Neural progenitor cell (in vitro differentiated cells): Measurements from ENCODE around the gene GFI1. TPM values are rescaled to one million over a fixed set of nuclear protein-coding genes. Genes with fewer than 3 reads are reported as not detected.

Source experiments
- DNase-seq: peaks from one replicate; pipeline ENCODE4 v3.0.0-alpha.2; 2016; ENCODE audit warnings: low spot score
- H2AFZ ChIP-seq: fragments of 200-600 bp; sonication (generic); replicated peaks from 2 replicates; pipeline ENCODE4 v1.6.1; 2016; ENCODE audit warnings: antibody characterized with exemption
- H3F3A ChIP-seq: fragments of 200-600 bp; sonication (generic); 2 replicates; pipeline ENCODE4 v1.6.1; 2016; ENCODE audit warnings: antibody characterized with exemption, low read depth
- H3K27ac ChIP-seq: fragments of 200-600 bp; sonication (generic); 2 replicates; pipeline ENCODE4 v1.5.1; 2016; ENCODE audit warnings: mild to moderate bottlenecking
- H3K27me3 ChIP-seq: fragments of 200-600 bp; sonication (generic); 2 replicates; pipeline ENCODE4 v1.6.1; 2016; ENCODE audit warnings: mild to moderate bottlenecking, moderate library complexity
- H3K36me3 ChIP-seq: fragments of 200-600 bp; sonication (generic); 2 replicates; pipeline ENCODE4 v1.5.1; 2016
- H3K4me1 ChIP-seq: fragments of 200-600 bp; sonication (generic); 2 replicates; pipeline ENCODE4 v1.6.1; 2016; ENCODE audit warnings: mixed run types
- H3K4me2 ChIP-seq: fragments of 200-600 bp; sonication (generic); 2 replicates; pipeline ENCODE4 v1.6.1; 2016
- H3K4me3 ChIP-seq: fragments of 200-600 bp; sonication (generic); 2 replicates; pipeline ENCODE4 v1.5.1; 2016
- H3K79me2 ChIP-seq: fragments of 200-600 bp; sonication (generic); 2 replicates; pipeline ENCODE4 v1.6.1; 2016; ENCODE audit warnings: low read depth
- H3K9ac ChIP-seq: fragments of 200-600 bp; sonication (generic); 2 replicates; pipeline ENCODE4 v1.6.1; 2016
- H3K9me3 ChIP-seq: fragments of 200-600 bp; sonication (generic); 2 replicates; pipeline ENCODE4 v1.5.1; 2016; ENCODE audit warnings: low read depth
- H4K20me1 ChIP-seq: fragments of 200-600 bp; sonication (generic); 2 replicates; pipeline ENCODE4 v1.6.1; 2016; ENCODE audit warnings: low read depth
- H3K27ac Mint-ChIP-seq: 3 replicates; pipeline ENCODE4 v1.8.0; 2021; ENCODE audit warnings: mixed read lengths
- H3K27me3 Mint-ChIP-seq: 2 replicates; pipeline ENCODE4 v1.8.0; 2022; ENCODE audit warnings: low read depth, mild to moderate bottlenecking, inconsistent platforms, moderate library complexity, mixed read lengths; ENCODE audit not compliant: insufficient read depth
- H3K36me3 Mint-ChIP-seq: 3 replicates; pipeline ENCODE4 v1.8.0; 2021; ENCODE audit warnings: mixed read lengths
- H3K4me1 Mint-ChIP-seq: 3 replicates; pipeline ENCODE4 v1.8.0; 2021; ENCODE audit warnings: mixed read lengths
- H3K4me3 Mint-ChIP-seq: 3 replicates; pipeline ENCODE4 v1.8.0; 2021; ENCODE audit warnings: mild to moderate bottlenecking, moderate library complexity, mixed read lengths
- H3K9me3 Mint-ChIP-seq: 3 replicates; pipeline ENCODE4 v1.8.0; 2020; ENCODE audit warnings: mixed read lengths
- CTCF ChIP-seq: fragments of 200-600 bp; sonication (generic); IDR thresholded peaks from 2 replicates; pipeline ENCODE4 v1.5.1; 2017; ENCODE audit warnings: antibody characterized with exemption, mild to moderate bottlenecking
- EZH2 ChIP-seq: fragments of 200-600 bp; sonication (generic); IDR thresholded peaks from 2 replicates; pipeline ENCODE4 v1.6.1; 2017; ENCODE audit warnings: antibody characterized with exemption, mild to moderate bottlenecking, moderate library complexity
- EZH2phosphoT487 ChIP-seq: fragments of 200-600 bp; sonication (generic); IDR thresholded peaks from 2 replicates; pipeline ENCODE4 v1.6.1; 2017; ENCODE audit warnings: antibody characterized with exemption
- total RNA-seq: library from RNA; depleted of rRNA; stranded (reverse); fragments of >200 nt; gene quantifications from 2 replicates; pipeline ENCODE4 v1.2.3, GENCODE V29; 2015; ENCODE audit warnings: low replicate concordance

Gene GFI1
- total RNA-seq, 1 donor from 2014 or later, result not detected

GRCh38 chr1:92519043-92519442 is 32.3 kb upstream of the GFI1 start:
- no peak overlapping the region for H3K4me3 Mint-ChIP-seq
- no peak overlapping the region for H2AFZ ChIP-seq
- no peaks in the 10 kb centered on the region for H3K36me3 ChIP-seq
- H3K9me3 Mint-ChIP-seq, result no peaks in the 10 kb centered on the region
- no peak overlapping the region for H3K27ac Mint-ChIP-seq
- no peaks in the 10 kb centered on the region for H3K27me3 Mint-ChIP-seq
- H4K20me1 ChIP-seq, result no peaks in the 10 kb centered on the region
- H3K4me1 ChIP-seq, result no peaks in the 10 kb centered on the region
- no peak for DNase-seq
- no peak overlapping the region for H3K27ac ChIP-seq
- H3K79me2 ChIP-seq, result no peaks in the 10 kb centered on the region
- no peak overlapping the region for H3K4me3 ChIP-seq
- no peaks in the 10 kb centered on the region for H3F3A ChIP-seq
- no peaks in the 10 kb centered on the region for H3K27me3 ChIP-seq
- no peak overlapping the region for H3K9ac ChIP-seq
- TF ChIP-seq EZH2 (no peak), CTCF (no peak), EZH2phosphoT487 (no peak)
- no peaks in the 10 kb centered on the region for H3K4me1 Mint-ChIP-seq
- no peak overlapping the region for H3K4me2 ChIP-seq
- no peaks in the 10 kb centered on the region for H3K9me3 ChIP-seq
- peaks cover 2% of the 10 kb centered on the region for H3K36me3 Mint-ChIP-seq

GRCh38 chr1:92516574-92516973 is 29.8 kb upstream of the GFI1 start:
- Histone ChIP-seq H3K27ac (no peak overlapping the region), H3K9me3 (no peaks in the 10 kb centered on the region), H3K4me3 (no peak overlapping the region), H4K20me1 (no peaks in the 10 kb centered on the region), H3K79me2 (no peaks in the 10 kb centered on the region), H2AFZ (no peak overlapping the region), H3K9ac (no peak overlapping the region), H3F3A (no peaks in the 10 kb centered on the region), H3K4me2 (no peak overlapping the region), H3K27me3 (no peaks in the 10 kb centered on the region), H3K4me1 (no peaks in the 10 kb centered on the region), H3K36me3 (no peaks in the 10 kb centered on the region)
- Mint-ChIP-seq H3K27me3 (peaks cover 2% of the 10 kb centered on the region), H3K36me3 (peaks cover 6% of the 10 kb centered on the region), H3K9me3 (no peaks in the 10 kb centered on the region), H3K4me3 (no peak overlapping the region), H3K27ac (no peak overlapping the region), H3K4me1 (no peaks in the 10 kb centered on the region)
- TF ChIP-seq EZH2 (no peak), CTCF (no peak), EZH2phosphoT487 (no peak)
- DNase-seq, result no peak

- no peak for TF ChIP-seq CTCF
- TF ChIP-seq EZH2, result no peak
- TF ChIP-seq EZH2phosphoT487, result no peak
- Histone ChIP-seq H3K79me2 (no peaks in the 10 kb centered on the region), H3K4me3 (no peak overlapping the region), H3K36me3 (no peaks in the 10 kb centered on the region), H3K9ac (no peak overlapping the region), H3K27me3 (no peaks in the 10 kb centered on the region), H3K4me2 (no peak overlapping the region), H3K4me1 (no peaks in the 10 kb centered on the region), H4K20me1 (no peaks in the 10 kb centered on the region), H2AFZ (no peak overlapping the region), H3K27ac (no peak overlapping the region), H3F3A (no peaks in the 10 kb centered on the region), H3K9me3 (no peaks in the 10 kb centered on the region)
- H3K27ac Mint-ChIP-seq, result no peak overlapping the region
- H3K4me3 Mint-ChIP-seq, result no peak overlapping the region
- H3K9me3 Mint-ChIP-seq, result no peaks in the 10 kb centered on the region
- H3K27me3 Mint-ChIP-seq, result peaks cover 2% of the 10 kb centered on the region
- no peaks in the 10 kb centered on the region for H3K4me1 Mint-ChIP-seq
- DNase-seq, result no peak
- H3K36me3 Mint-ChIP-seq, result peaks cover 6% of the 10 kb centered on the region
These were observed 29.1 kb upstream of the GFI1 start for GRCh38 chr1:92515796-92516201.

GRCh38 chr1:92511541-92511940 is 24.8 kb upstream of the GFI1 start:
- H3K27ac Mint-ChIP-seq, result no peak overlapping the region
- Histone ChIP-seq H3F3A (no peaks in the 10 kb centered on the region), H2AFZ (no peak overlapping the region), H4K20me1 (no peaks in the 10 kb centered on the region), H3K9me3 (no peaks in the 10 kb centered on the region), H3K4me2 (no peak overlapping the region), H3K9ac (no peak overlapping the region), H3K79me2 (no peaks in the 10 kb centered on the region), H3K27me3 (no peaks in the 10 kb centered on the region), H3K27ac (no peak overlapping the region), H3K36me3 (no peaks in the 10 kb centered on the region), H3K4me3 (no peak overlapping the region), H3K4me1 (no peaks in the 10 kb centered on the region)
- peaks cover 2% of the 10 kb centered on the region for H3K27me3 Mint-ChIP-seq
- no peak for DNase-seq
- no peak overlapping the region for H3K4me3 Mint-ChIP-seq
- no peaks in the 10 kb centered on the region for H3K9me3 Mint-ChIP-seq
- TF ChIP-seq CTCF, result no peak
- TF ChIP-seq EZH2, result no peak
- TF ChIP-seq EZH2phosphoT487, result no peak
- H3K4me1 Mint-ChIP-seq, result no peaks in the 10 kb centered on the region
- peaks cover 4% of the 10 kb centered on the region for H3K36me3 Mint-ChIP-seq
